Measurements from ENCODE around the gene METTL9. TPM values are rescaled to one million over a fixed set of nuclear protein-coding genes. Genes with fewer than 3 reads are reported as not detected.
A peak's percentile ranks its signal among the peaks of the same experiment; 100 is the strongest.

METTL9 gene
- total and polyA plus RNA-seq, 2 of the 13 experiments (the other 11 are each of a cell fraction or from before 2014, with no cell fraction given) = 123 to 204 TPM

GRCh38 chr16:21599122-21600030, at the start of gene METTL9 (continued):
- TF ChIP-seq MBD4 (IDR thresholded peaks at IDR 0.05; ENCODE audit: borderline replicate concordance, low read length) (no peak), KMT2A (CRISPR knock-in tag; IDR thresholded peaks at IDR 0.05) (peak; percentile 99), ISX (CRISPR knock-in tag; conservative IDR thresholded peaks at IDR 0.05) (no peak), NFYB (CRISPR knock-in tag; IDR thresholded peaks at IDR 0.05) (peak; percentile 90), KDM4B (CRISPR knock-in tag; IDR thresholded peaks at IDR 0.05) (peak; percentile 99), SKI (IDR thresholded peaks at IDR 0.05; ENCODE audit: partially characterized antibody) (peak; percentile 94), ZFP82 (CRISPR knock-in tag; IDR thresholded peaks at IDR 0.05; ENCODE audit: borderline replicate concordance) (peak; percentile 97), REPIN1 (CRISPR knock-in tag; IDR thresholded peaks at IDR 0.05; ENCODE audit: borderline replicate concordance, low read depth) (peak; percentile 99), ATF7-NPFF (CRISPR knock-in tag; IDR thresholded peaks at IDR 0.05; ENCODE audit: low read depth) (peak; percentile 100), NFKB2 (CRISPR knock-in tag; IDR thresholded peaks at IDR 0.05; ENCODE audit: borderline replicate concordance) (peak; percentile 90; the same call in 1 of the 2 replicates), GMEB1 (CRISPR knock-in tag; IDR thresholded peaks at IDR 0.05; ENCODE audit: borderline replicate concordance) (peak; percentile 95), TEF (CRISPR knock-in tag; IDR thresholded peaks at IDR 0.05) (no peak), DDIT3 (CRISPR knock-in tag; IDR thresholded peaks at IDR 0.05) (peak; percentile 50; the same call in 1 of the 2 replicates), ZBTB25 (CRISPR knock-in tag; IDR thresholded peaks at IDR 0.05) (peak; percentile 99), ZNF850 (CRISPR knock-in tag; conservative IDR thresholded peaks at IDR 0.05) (peak; percentile 54; the same call in 1 of the 2 replicates), THYN1 (CRISPR knock-in tag; IDR thresholded peaks at IDR 0.05; ENCODE audit: borderline replicate concordance, low read depth) (no peak; the same call in 1 of the 2 replicates), MATR3 (CRISPR knock-in tag; IDR thresholded peaks at IDR 0.05) (no peak; the same call in 1 of the 2 replicates), PAWR (CRISPR knock-in tag; IDR thresholded peaks at IDR 0.05; ENCODE audit: borderline replicate concordance) (no peak), ZNF207 (IDR thresholded peaks at IDR 0.05; ENCODE audit: borderline replicate concordance) (no peak), ELF3 (CRISPR knock-in tag; IDR thresholded peaks at IDR 0.05) (peak; percentile 94), ZXDC (CRISPR knock-in tag; IDR thresholded peaks at IDR 0.05) (peak; percentile 65; the same call in 1 of the 2 replicates), KAT8 (CRISPR knock-in tag; IDR thresholded peaks at IDR 0.05) (peak; percentile 99), ZKSCAN1 (IDR thresholded peaks at IDR 0.05; ENCODE audit: low read length) (peak; percentile 71)

Data from HepG2 (cell line).